ENCODE measurements around the gene PAWR. TPM values are rescaled to one million over a fixed set of nuclear protein-coding genes. Genes with fewer than 3 reads are reported as not detected.

Gene PAWR
- polyA plus RNA-seq, 2 donors: 15.5 to 38.6 TPM

- peaks cover 0 to 6% of the 10 kb centered on the region in 2 donors for H3K9me3 ChIP-seq (ENCODE audit: control insufficient read depth in 2 of 2, insufficient read depth in 1 of 2, low read depth in 1 of 2, low read length in 1 of 2)
- H3K4me3 ChIP-seq (ENCODE audit: low read depth in 1 of 2, low read length in 2 of 2): no peak overlapping the region
- WGBS, 2 donors: 76 to 80% methylated on average over 5 of the region's 5 CpGs
Observed at GRCh38 chr12:79558924-79559469, 131.8 kb downstream of the PAWR start.

GRCh38 chr12:79557690-79558315 is 133.0 kb downstream of the PAWR start:
- H3K36me3 ChIP-seq (ENCODE audit: control insufficient read depth in 2 of 2, insufficient read depth in 2 of 2, low read length in 1 of 2): no peaks in the 10 kb centered on the region
- H3K27ac ChIP-seq (ENCODE audit: low read depth in 2 of 2, low read length in 1 of 2): no peak overlapping the region
- peaks cover 0 to 5% of the 10 kb centered on the region in 2 donors for H3K4me1 ChIP-seq (ENCODE audit: control insufficient read depth in 2 of 2, insufficient read depth in 2 of 2, low read length in 1 of 2)
- no peak overlapping the region for H3K4me3 ChIP-seq (ENCODE audit: low read depth in 1 of 2, low read length in 2 of 2)
- 61 to 74% methylated on average over 1 of the region's 1 CpG for WGBS, 2 donors
- no peaks in the 10 kb centered on the region for H3K27me3 ChIP-seq (ENCODE audit: control insufficient read depth in 1 of 2, insufficient read depth in 2 of 2, low read length in 2 of 2)
- peaks cover 0 to 8% of the 10 kb centered on the region in 2 donors for H3K9me3 ChIP-seq (ENCODE audit: control insufficient read depth in 2 of 2, insufficient read depth in 1 of 2, low read depth in 1 of 2, low read length in 1 of 2)

More at GRCh38 chr12:79558924-79559469, 131.8 kb downstream of the PAWR start:
- H3K4me1 ChIP-seq (ENCODE audit: control insufficient read depth in 2 of 2, insufficient read depth in 2 of 2, low read length in 1 of 2): peaks cover 0 to 7% of the 10 kb centered on the region in 2 donors
- H3K27me3 ChIP-seq (ENCODE audit: control insufficient read depth in 1 of 2, insufficient read depth in 2 of 2, low read length in 2 of 2): no peaks in the 10 kb centered on the region
- no peaks in the 10 kb centered on the region for H3K36me3 ChIP-seq (ENCODE audit: control insufficient read depth in 2 of 2, insufficient read depth in 2 of 2, low read length in 1 of 2)
- H3K27ac ChIP-seq (ENCODE audit: low read depth in 2 of 2, low read length in 1 of 2): no peak overlapping the region

- no peak overlapping the region for H3K4me3 ChIP-seq (ENCODE audit: low read depth in 1 of 2, low read length in 2 of 2)
- H3K9me3 ChIP-seq (ENCODE audit: control insufficient read depth in 2 of 2, insufficient read depth in 1 of 2, low read depth in 1 of 2, low read length in 1 of 2): peaks cover 0 to 2% of the 10 kb centered on the region in 2 donors
- H3K27me3 ChIP-seq (ENCODE audit: control insufficient read depth in 1 of 2, insufficient read depth in 2 of 2, low read length in 2 of 2): no peaks in the 10 kb centered on the region
- H3K4me1 ChIP-seq (ENCODE audit: control insufficient read depth in 2 of 2, insufficient read depth in 2 of 2, low read length in 1 of 2): no peaks in the 10 kb centered on the region
- WGBS, 2 donors: 47 to 61% methylated on average over 3 of the region's 3 CpGs
- H3K36me3 ChIP-seq (ENCODE audit: control insufficient read depth in 2 of 2, insufficient read depth in 2 of 2, low read length in 1 of 2): no peaks in the 10 kb centered on the region
- no peak overlapping the region for H3K27ac ChIP-seq (ENCODE audit: low read depth in 2 of 2, low read length in 1 of 2)
Observed at GRCh38 chr12:79555028-79555925, 135.5 kb downstream of the PAWR start.

- Histone ChIP-seq H3K36me3 (ENCODE audit: control insufficient read depth in 2 of 2, insufficient read depth in 2 of 2, low read length in 1 of 2) (no peaks in the 10 kb centered on the region), H3K9me3 (ENCODE audit: control insufficient read depth in 2 of 2, insufficient read depth in 1 of 2, low read depth in 1 of 2, low read length in 1 of 2) (peaks cover 0 to 2% of the 10 kb centered on the region in 2 donors), H3K4me1 (ENCODE audit: control insufficient read depth in 2 of 2, insufficient read depth in 2 of 2, low read length in 1 of 2) (no peaks in the 10 kb centered on the region), H3K4me3 (ENCODE audit: low read depth in 1 of 2, low read length in 2 of 2) (no peak overlapping the region), H3K27ac (ENCODE audit: low read depth in 2 of 2, low read length in 1 of 2) (no peak overlapping the region), H3K27me3 (ENCODE audit: control insufficient read depth in 1 of 2, insufficient read depth in 2 of 2, low read length in 2 of 2) (no peaks in the 10 kb centered on the region)
- WGBS, 2 donors: 93 to 94% methylated on average over 23 to 24 of the region's 24 CpGs
Observed at GRCh38 chr12:79553863-79554574, 136.7 kb downstream of the PAWR start.

- Histone ChIP-seq H3K27me3 (ENCODE audit: control insufficient read depth in 1 of 2, insufficient read depth in 2 of 2, low read length in 2 of 2) (no peaks in the 10 kb centered on the region), H3K36me3 (ENCODE audit: control insufficient read depth in 2 of 2, insufficient read depth in 2 of 2, low read length in 1 of 2) (no peaks in the 10 kb centered on the region), H3K27ac (ENCODE audit: low read depth in 2 of 2, low read length in 1 of 2) (no peak overlapping the region), H3K4me1 (ENCODE audit: control insufficient read depth in 2 of 2, insufficient read depth in 2 of 2, low read length in 1 of 2) (no peaks in the 10 kb centered on the region), H3K4me3 (ENCODE audit: low read depth in 1 of 2, low read length in 2 of 2) (no peak overlapping the region), H3K9me3 (ENCODE audit: control insufficient read depth in 2 of 2, insufficient read depth in 1 of 2, low read depth in 1 of 2, low read length in 1 of 2) (peaks cover 0 to 2% of the 10 kb centered on the region in 2 donors)
- WGBS, 2 donors: 62 to 68% methylated on average over 6 of the region's 6 CpGs
Observed at GRCh38 chr12:79552192-79552591, 138.6 kb downstream of the PAWR start.

- Histone ChIP-seq H3K27ac (ENCODE audit: low read depth in 2 of 2, low read length in 1 of 2) (no peak overlapping the region), H3K4me1 (ENCODE audit: control insufficient read depth in 2 of 2, insufficient read depth in 2 of 2, low read length in 1 of 2) (no peaks in the 10 kb centered on the region), H3K9me3 (ENCODE audit: control insufficient read depth in 2 of 2, insufficient read depth in 1 of 2, low read depth in 1 of 2, low read length in 1 of 2) (peaks cover 0 to 2% of the 10 kb centered on the region in 2 donors), H3K4me3 (ENCODE audit: low read depth in 1 of 2, low read length in 2 of 2) (no peak overlapping the region), H3K27me3 (ENCODE audit: control insufficient read depth in 1 of 2, insufficient read depth in 2 of 2, low read length in 2 of 2) (no peaks in the 10 kb centered on the region), H3K36me3 (ENCODE audit: control insufficient read depth in 2 of 2, insufficient read depth in 2 of 2, low read length in 1 of 2) (no peaks in the 10 kb centered on the region)
- WGBS, 2 donors: 85 to 88% methylated on average over 4 of the region's 4 CpGs
Observed at GRCh38 chr12:79549531-79550271, 141.1 kb downstream of the PAWR start.

- H3K9me3 ChIP-seq (ENCODE audit: control insufficient read depth in 2 of 2, insufficient read depth in 1 of 2, low read depth in 1 of 2, low read length in 1 of 2): peaks cover 0 to 2% of the 10 kb centered on the region in 2 donors
Observed at GRCh38 chr12:79548610-79548924, 142.2 kb downstream of the PAWR start.

GRCh38 chr12:79547735-79548609 is 142.8 kb downstream of the PAWR start:
- 39 to 46% methylated on average over 8 of the region's 8 CpGs for WGBS, 2 donors
- H3K27me3 ChIP-seq (ENCODE audit: control insufficient read depth in 1 of 2, insufficient read depth in 2 of 2, low read length in 2 of 2): no peaks in the 10 kb centered on the region
- H3K4me1 ChIP-seq (ENCODE audit: control insufficient read depth in 2 of 2, insufficient read depth in 2 of 2, low read length in 1 of 2): no peaks in the 10 kb centered on the region
- peak overlapping the region; percentile 31 to 81 for H3K27ac ChIP-seq (ENCODE audit: low read depth in 2 of 2, low read length in 1 of 2)
- no peaks in the 10 kb centered on the region for H3K36me3 ChIP-seq (ENCODE audit: control insufficient read depth in 2 of 2, insufficient read depth in 2 of 2, low read length in 1 of 2)
- no peak overlapping the region for H3K4me3 ChIP-seq (ENCODE audit: low read depth in 1 of 2, low read length in 2 of 2)
- H3K9me3 ChIP-seq (ENCODE audit: control insufficient read depth in 2 of 2, insufficient read depth in 1 of 2, low read depth in 1 of 2, low read length in 1 of 2): peaks cover 0 to under 1% of the 10 kb centered on the region in 2 donors

More at GRCh38 chr12:79548610-79548924, 142.2 kb downstream of the PAWR start:
- Histone ChIP-seq H3K4me1 (ENCODE audit: control insufficient read depth in 2 of 2, insufficient read depth in 2 of 2, low read length in 1 of 2) (no peaks in the 10 kb centered on the region), H3K27me3 (ENCODE audit: control insufficient read depth in 1 of 2, insufficient read depth in 2 of 2, low read length in 2 of 2) (no peaks in the 10 kb centered on the region), H3K27ac (ENCODE audit: low read depth in 2 of 2, low read length in 1 of 2) (peak overlapping the region in 1 of 2 donors; percentile 13), H3K4me3 (ENCODE audit: low read depth in 1 of 2, low read length in 2 of 2) (no peak overlapping the region), H3K36me3 (ENCODE audit: control insufficient read depth in 2 of 2, insufficient read depth in 2 of 2, low read length in 1 of 2) (no peaks in the 10 kb centered on the region)

Measured in esophagus (tissue), 2 donors.